ENCODE results near the gene SHISA6. TPM values are rescaled to one million over a fixed set of nuclear protein-coding genes. Genes with fewer than 3 reads are reported as not detected.

SHISA6 gene
- 0.03 and 0.04 TPM in 2 replicates for polyA plus RNA-seq (2013)

DNA sequence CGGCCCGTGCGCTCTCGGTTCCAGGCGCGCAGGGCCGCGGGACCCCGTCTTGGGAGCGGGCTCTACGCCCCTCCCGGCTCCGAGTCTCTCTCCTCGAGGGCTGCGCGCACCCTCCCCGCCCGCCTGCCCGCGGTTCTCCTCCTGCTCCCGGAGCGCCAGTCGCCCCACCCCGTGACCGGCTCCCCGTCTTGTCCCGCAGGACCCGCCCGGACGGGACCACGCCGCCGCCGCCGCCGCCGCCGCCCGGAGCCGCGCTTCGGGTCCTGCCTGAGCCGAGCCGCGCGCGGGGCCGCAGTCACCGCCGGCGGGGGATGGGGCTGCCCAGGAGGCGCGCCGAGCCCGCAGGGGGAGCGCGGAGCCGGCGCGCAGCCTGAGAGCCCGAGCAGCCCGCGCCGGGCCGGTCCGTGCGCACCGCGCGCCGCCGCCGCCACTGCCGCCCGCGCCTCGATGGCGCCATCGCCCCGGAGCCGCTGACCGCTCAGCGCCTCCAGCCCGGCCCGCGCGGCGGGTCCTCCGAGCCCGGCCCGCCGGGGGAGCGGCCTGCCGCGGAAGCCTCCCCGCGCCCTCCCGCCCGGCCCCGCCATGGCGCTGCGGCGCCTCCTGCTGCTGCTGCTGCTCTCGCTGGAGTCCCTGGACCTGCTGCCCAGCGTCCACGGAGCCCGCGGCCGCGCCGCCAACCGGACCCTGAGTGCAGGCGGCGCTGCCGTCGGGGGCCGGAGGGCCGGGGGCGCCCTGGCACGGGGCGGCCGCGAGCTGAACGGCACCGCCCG is at the start of gene SHISA6:
Gene SHISA6 (plus strand): TSS at position 373 of the 770 bp plus-strand sequence.
- DNase-seq = no peak
- H2AFZ ChIP-seq (ENCODE audit: insufficient read depth, low read length, poor library complexity) = peak within 1 kb of the TSS; percentile 45
- no peak within 1 kb of the TSS for H3K18ac ChIP-seq (ENCODE audit: low read length)
- H3K36me3 ChIP-seq (ENCODE audit: control insufficient read depth in 1 of 2, insufficient read depth in 2 of 2, low read length in 2 of 2) = no peaks in the 10 kb centered on the region
- no peak within 1 kb of the TSS for H4K8ac ChIP-seq (ENCODE audit: low read depth, low read length)
- H3K14ac ChIP-seq (ENCODE audit: low read length) = no peak within 1 kb of the TSS
- peaks cover 3% of the 10 kb centered on the region for H3K9me3 ChIP-seq (ENCODE audit: insufficient read depth, low read depth, low read length)
- no peak within 1 kb of the TSS for H3K23ac ChIP-seq (ENCODE audit: low read length)
- H2BK120ac ChIP-seq (ENCODE audit: insufficient read depth, low read length, poor library complexity) = no peak within 1 kb of the TSS
- no peak within 1 kb of the TSS for H3K4ac ChIP-seq (ENCODE audit: low read depth, low read length)
- H3K79me2 ChIP-seq (ENCODE audit: control insufficient read depth, insufficient read depth, low read length, poor library complexity) = no peaks in the 10 kb centered on the region
- H3K4me1 ChIP-seq (ENCODE audit: control insufficient read depth in 1 of 2, insufficient read depth in 2 of 2, low read length in 2 of 2) = peaks cover 0 to 8% of the 10 kb centered on the region in 2 experiments
- H4K12ac ChIP-seq (ENCODE audit: low read depth, low read length) = no peak within 1 kb of the TSS
- H2AK5ac ChIP-seq (ENCODE audit: low read length) = no peak within 1 kb of the TSS
- H3K79me1 ChIP-seq (ENCODE audit: low read length) = no peaks in the 10 kb centered on the region
- peak within 1 kb of the TSS; percentile 61 for H3K4me2 ChIP-seq (ENCODE audit: low read length)
- no peak within 1 kb of the TSS for H3K9ac ChIP-seq (ENCODE audit: low read length)
- H3K4me3 ChIP-seq (ENCODE audit: low read depth, low read length) = peak within 1 kb of the TSS; percentile 59
- WGBS (ENCODE audit: extremely low coverage, insufficient coverage, insufficient read length) = no CpG with 5 or more reads among the region's 126 CpGs
- H4K91ac ChIP-seq (ENCODE audit: low read depth, low read length) = no peak within 1 kb of the TSS
- H3K27me3 ChIP-seq (ENCODE audit: insufficient read depth, low read length) = peaks cover 36% of the 10 kb centered on the region
- no peak within 1 kb of the TSS for H3K27ac ChIP-seq (ENCODE audit: low read depth, low read length)
- no peak within 1 kb of the TSS for H2BK5ac ChIP-seq (ENCODE audit: low read depth, low read length, poor library complexity)
- H2BK12ac ChIP-seq (ENCODE audit: low read length) = no peak within 1 kb of the TSS

DNA sequence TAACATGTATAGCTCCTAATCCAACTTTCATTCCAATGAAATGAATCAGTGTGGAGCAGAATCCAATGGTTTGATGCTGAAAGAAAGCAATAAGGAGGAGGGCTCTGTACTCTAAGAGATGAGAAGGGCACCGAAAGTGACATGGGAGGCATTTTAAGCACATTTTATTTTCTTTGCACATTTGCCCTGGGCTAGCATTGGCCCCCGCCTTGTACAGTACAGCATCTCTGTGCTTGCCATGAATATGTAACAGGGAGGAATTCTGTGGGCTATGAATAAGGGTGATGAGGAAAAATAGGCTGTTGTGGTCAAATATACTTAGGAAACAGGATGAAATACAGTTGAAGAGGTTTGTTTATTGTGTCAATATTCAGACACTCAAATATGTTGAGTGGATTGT is 45.2 kb upstream of the SHISA6 start:
- H3K27me3 ChIP-seq (ENCODE audit: insufficient read depth, low read length) = no peaks in the 10 kb centered on the region
- H2BK120ac ChIP-seq (ENCODE audit: insufficient read depth, low read length, poor library complexity) = no peak overlapping the region
- no peak overlapping the region for H4K12ac ChIP-seq (ENCODE audit: low read depth, low read length)
- no peak overlapping the region for H2BK12ac ChIP-seq (ENCODE audit: low read length)
- H3K4ac ChIP-seq (ENCODE audit: low read depth, low read length) = no peak overlapping the region
- no peak overlapping the region for H3K9ac ChIP-seq (ENCODE audit: low read length)
- H3K4me2 ChIP-seq (ENCODE audit: low read length) = no peak overlapping the region
- H3K4me3 ChIP-seq (ENCODE audit: low read depth, low read length) = no peak overlapping the region
- no CpG with 5 or more reads among the region's 2 CpGs for WGBS (ENCODE audit: extremely low coverage, insufficient coverage, insufficient read length)
- no peaks in the 10 kb centered on the region for H3K9me3 ChIP-seq (ENCODE audit: insufficient read depth, low read depth, low read length)
- H3K18ac ChIP-seq (ENCODE audit: low read length) = no peak overlapping the region
- no peak overlapping the region for H4K8ac ChIP-seq (ENCODE audit: low read depth, low read length)
- H4K91ac ChIP-seq (ENCODE audit: low read depth, low read length) = no peak overlapping the region
- H3K79me2 ChIP-seq (ENCODE audit: control insufficient read depth, insufficient read depth, low read length, poor library complexity) = no peaks in the 10 kb centered on the region
- H2AFZ ChIP-seq (ENCODE audit: insufficient read depth, low read length, poor library complexity) = no peak overlapping the region
- no peak overlapping the region for H3K27ac ChIP-seq (ENCODE audit: low read depth, low read length)
- no peaks in the 10 kb centered on the region for H3K79me1 ChIP-seq (ENCODE audit: low read length)
- no peak overlapping the region for H2BK5ac ChIP-seq (ENCODE audit: low read depth, low read length, poor library complexity)
- H3K4me1 ChIP-seq (ENCODE audit: control insufficient read depth in 1 of 2, insufficient read depth in 2 of 2, low read length in 2 of 2) = no peaks in the 10 kb centered on the region
- no peak overlapping the region for H3K14ac ChIP-seq (ENCODE audit: low read length)
- no peak for DNase-seq
- H3K36me3 ChIP-seq (ENCODE audit: control insufficient read depth in 1 of 2, insufficient read depth in 2 of 2, low read length in 2 of 2) = no peaks in the 10 kb centered on the region
- no peak overlapping the region for H3K23ac ChIP-seq (ENCODE audit: low read length)
- H2AK5ac ChIP-seq (ENCODE audit: low read length) = no peak overlapping the region

DNA sequence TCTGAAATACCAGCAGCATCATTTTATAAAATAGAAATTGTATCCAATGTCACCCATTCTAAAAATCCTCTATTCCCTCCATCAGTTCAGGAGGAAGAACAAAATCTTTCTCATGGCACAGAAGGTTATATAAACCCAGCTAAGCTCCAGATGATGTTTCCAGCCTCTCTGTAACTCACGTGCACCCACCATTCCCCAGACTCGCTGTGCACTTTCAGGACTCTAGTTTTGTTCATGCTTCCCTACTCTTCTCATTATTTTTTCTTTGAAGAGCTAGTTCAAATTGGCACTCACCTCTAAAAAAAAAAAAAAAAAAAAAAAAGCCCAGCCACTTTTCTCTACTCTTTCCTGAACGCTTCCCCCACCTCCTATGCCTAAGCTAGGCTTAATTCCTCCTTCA is 36.0 kb upstream of the SHISA6 start:
- H3K4ac ChIP-seq (ENCODE audit: low read depth, low read length) = no peak overlapping the region
- H3K14ac ChIP-seq (ENCODE audit: low read length) = no peak overlapping the region
- H3K36me3 ChIP-seq (ENCODE audit: control insufficient read depth in 1 of 2, insufficient read depth in 2 of 2, low read length in 2 of 2) = no peaks in the 10 kb centered on the region
- H3K9ac ChIP-seq (ENCODE audit: low read length) = no peak overlapping the region
- H2BK5ac ChIP-seq (ENCODE audit: low read depth, low read length, poor library complexity) = no peak overlapping the region
- H2BK12ac ChIP-seq (ENCODE audit: low read length) = no peak overlapping the region
- H3K27ac ChIP-seq (ENCODE audit: low read depth, low read length) = no peak overlapping the region
- H3K9me3 ChIP-seq (ENCODE audit: insufficient read depth, low read depth, low read length) = peaks cover 4% of the 10 kb centered on the region
- H3K79me2 ChIP-seq (ENCODE audit: control insufficient read depth, insufficient read depth, low read length, poor library complexity) = no peaks in the 10 kb centered on the region
- no peak overlapping the region for H2AK5ac ChIP-seq (ENCODE audit: low read length)
- H3K4me2 ChIP-seq (ENCODE audit: low read length) = no peak overlapping the region
- H3K18ac ChIP-seq (ENCODE audit: low read length) = no peak overlapping the region
- H4K12ac ChIP-seq (ENCODE audit: low read depth, low read length) = no peak overlapping the region
- no peak overlapping the region for H2BK120ac ChIP-seq (ENCODE audit: insufficient read depth, low read length, poor library complexity)
- no peaks in the 10 kb centered on the region for H3K79me1 ChIP-seq (ENCODE audit: low read length)
- H4K8ac ChIP-seq (ENCODE audit: low read depth, low read length) = no peak overlapping the region
- H3K27me3 ChIP-seq (ENCODE audit: insufficient read depth, low read length) = no peaks in the 10 kb centered on the region
- DNase-seq = no peak
- no peak overlapping the region for H4K91ac ChIP-seq (ENCODE audit: low read depth, low read length)
- no peak overlapping the region for H3K4me3 ChIP-seq (ENCODE audit: low read depth, low read length)
- no peak overlapping the region for H3K23ac ChIP-seq (ENCODE audit: low read length)
- no peak overlapping the region for H2AFZ ChIP-seq (ENCODE audit: insufficient read depth, low read length, poor library complexity)
- no CpG with 5 or more reads among the region's 3 CpGs for WGBS (ENCODE audit: extremely low coverage, insufficient coverage, insufficient read length)
- no peaks in the 10 kb centered on the region for H3K4me1 ChIP-seq (ENCODE audit: control insufficient read depth in 1 of 2, insufficient read depth in 2 of 2, low read length in 2 of 2)

DNA sequence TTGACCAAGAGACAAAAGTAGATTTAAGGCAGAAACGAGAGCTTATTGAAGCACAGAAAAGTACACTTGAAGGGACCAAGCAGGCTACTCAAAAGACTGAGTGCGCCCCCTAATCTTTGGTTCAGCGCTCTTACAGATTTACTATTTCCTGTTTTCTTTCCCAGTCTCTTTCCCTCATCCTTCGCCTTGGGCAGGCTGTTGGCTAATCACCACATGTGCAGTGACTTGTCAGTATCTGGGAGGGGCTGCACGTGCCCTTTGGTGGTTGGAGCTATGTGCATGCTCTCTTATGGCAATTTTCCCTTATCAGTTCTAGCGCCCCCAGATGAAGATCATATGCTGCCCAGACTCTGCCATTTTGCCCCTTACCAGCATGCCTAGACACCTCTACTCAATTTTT is 35.4 kb upstream of the SHISA6 start:
- H2AFZ ChIP-seq (ENCODE audit: insufficient read depth, low read length, poor library complexity) = no peak overlapping the region
- no peak overlapping the region for H4K8ac ChIP-seq (ENCODE audit: low read depth, low read length)
- no peak overlapping the region for H2BK5ac ChIP-seq (ENCODE audit: low read depth, low read length, poor library complexity)
- no peak overlapping the region for H4K12ac ChIP-seq (ENCODE audit: low read depth, low read length)
- H3K18ac ChIP-seq (ENCODE audit: low read length) = no peak overlapping the region
- no peak overlapping the region for H3K9ac ChIP-seq (ENCODE audit: low read length)
- H3K23ac ChIP-seq (ENCODE audit: low read length) = no peak overlapping the region
- H3K27me3 ChIP-seq (ENCODE audit: insufficient read depth, low read length) = no peaks in the 10 kb centered on the region
- H2BK120ac ChIP-seq (ENCODE audit: insufficient read depth, low read length, poor library complexity) = no peak overlapping the region
- H3K36me3 ChIP-seq (ENCODE audit: control insufficient read depth in 1 of 2, insufficient read depth in 2 of 2, low read length in 2 of 2) = no peaks in the 10 kb centered on the region
- H2AK5ac ChIP-seq (ENCODE audit: low read length) = no peak overlapping the region
- no peaks in the 10 kb centered on the region for H3K4me1 ChIP-seq (ENCODE audit: control insufficient read depth in 1 of 2, insufficient read depth in 2 of 2, low read length in 2 of 2)
- no peak overlapping the region for H3K4me3 ChIP-seq (ENCODE audit: low read depth, low read length)
- H3K4me2 ChIP-seq (ENCODE audit: low read length) = no peak overlapping the region
- H3K79me1 ChIP-seq (ENCODE audit: low read length) = no peaks in the 10 kb centered on the region
- no peak overlapping the region for H3K14ac ChIP-seq (ENCODE audit: low read length)
- peaks cover 4% of the 10 kb centered on the region for H3K9me3 ChIP-seq (ENCODE audit: insufficient read depth, low read depth, low read length)
- H3K4ac ChIP-seq (ENCODE audit: low read depth, low read length) = no peak overlapping the region
- H2BK12ac ChIP-seq (ENCODE audit: low read length) = no peak overlapping the region
- no peaks in the 10 kb centered on the region for H3K79me2 ChIP-seq (ENCODE audit: control insufficient read depth, insufficient read depth, low read length, poor library complexity)
- WGBS (ENCODE audit: extremely low coverage, insufficient coverage, insufficient read length) = no CpG with 5 or more reads among the region's 6 CpGs
- H3K27ac ChIP-seq (ENCODE audit: low read depth, low read length) = no peak overlapping the region
- H4K91ac ChIP-seq (ENCODE audit: low read depth, low read length) = no peak overlapping the region
- DNase-seq = no peak

Data from trophoblast cell (in vitro differentiated cells and primary cell).